ENCODE results near the gene TFDP1. TPM values are rescaled to one million over a fixed set of nuclear protein-coding genes. Genes with fewer than 3 reads are reported as not detected.

Gene TFDP1
- total RNA-seq, 4 donors from 2014 or later: 21.9 to 49.0 (median 29.2) TPM

GRCh38 chr13:113550453-113550852 lies 34.1 kb upstream of the TFDP1 start:
- Histone ChIP-seq H3K4me1 (peaks cover 0 to 41% (median 8%) of the 10 kb centered on the region in 3 donors), H3K4me3 (no peak overlapping the region), H3K27ac (no peak overlapping the region), H3K27me3 (no peaks in the 10 kb centered on the region), H3K36me3 (peaks cover 0 to 57% of the 10 kb centered on the region in 2 donors), H3K9me3 (no peaks in the 10 kb centered on the region)
- WGBS, 2 donors (ENCODE audit: low coverage in 1 of 2): 83 to 95% methylated on average over 3 to 4 of the region's 9 CpGs
- no peak for ATAC-seq
- TF ChIP-seq EP300 (IDR thresholded peaks at IDR 0.05) (no peak), CTCF (IDR thresholded peaks at IDR 0.05) (no peak), POLR2AphosphoS5 (IDR thresholded peaks at IDR 0.05) (no peak), POLR2A (IDR thresholded peaks at IDR 0.05) (no peak)

- Histone ChIP-seq H3K4me1 (peaks cover 0 to 32% (median 5%) of the 10 kb centered on the region in 3 donors), H3K27ac (no peak overlapping the region), H3K36me3 (peaks cover 0 to 57% of the 10 kb centered on the region in 2 donors), H3K4me3 (no peak overlapping the region), H3K9me3 (no peaks in the 10 kb centered on the region), H3K27me3 (no peaks in the 10 kb centered on the region)
- ATAC-seq: no peak
- 74 to 90% methylated on average over 12 to 14 of the region's 16 CpGs for WGBS, 2 donors (ENCODE audit: low coverage in 1 of 2)
- no peak for TF ChIP-seq EP300 (IDR thresholded peaks at IDR 0.05)
- TF ChIP-seq POLR2A (IDR thresholded peaks at IDR 0.05): no peak
- no peak for TF ChIP-seq CTCF (IDR thresholded peaks at IDR 0.05)
- no peak for TF ChIP-seq POLR2AphosphoS5 (IDR thresholded peaks at IDR 0.05)
Measured at GRCh38 chr13:113551081-113552000, 33.2 kb upstream of the TFDP1 start.

- TF ChIP-seq CTCF (IDR thresholded peaks at IDR 0.05) (no peak), POLR2AphosphoS5 (IDR thresholded peaks at IDR 0.05) (no peak), POLR2A (IDR thresholded peaks at IDR 0.05) (no peak), EP300 (IDR thresholded peaks at IDR 0.05) (no peak)
- H3K27me3 ChIP-seq: no peaks in the 10 kb centered on the region
- H3K27ac ChIP-seq: no peak overlapping the region
- ATAC-seq: no peak
- peaks cover 0 to 25% (median 4%) of the 10 kb centered on the region in 3 donors for H3K4me1 ChIP-seq
- no peaks in the 10 kb centered on the region for H3K9me3 ChIP-seq
- no peak overlapping the region for H3K4me3 ChIP-seq
- H3K36me3 ChIP-seq: peaks cover 0 to 57% of the 10 kb centered on the region in 2 donors
- WGBS, 2 donors (ENCODE audit: low coverage in 1 of 2): 68 to 86% methylated on average over 4 to 8 of the region's 11 CpGs
Measured at GRCh38 chr13:113552079-113552478, 32.5 kb upstream of the TFDP1 start.

- no peak for ATAC-seq
- H3K4me1 ChIP-seq: peaks cover 0 to 16% (median 0%) of the 10 kb centered on the region in 3 donors
- no peak for TF ChIP-seq CTCF (IDR thresholded peaks at IDR 0.05)
- TF ChIP-seq POLR2A (IDR thresholded peaks at IDR 0.05): no peak
- TF ChIP-seq POLR2AphosphoS5 (IDR thresholded peaks at IDR 0.05): no peak
- TF ChIP-seq EP300 (IDR thresholded peaks at IDR 0.05): no peak
- 64 to 72% methylated on average over 9 to 11 of the region's 16 CpGs for whole genome bisulfite sequencing, 2 donors (ENCODE audit: low coverage in 1 of 2)
- no peaks in the 10 kb centered on the region for H3K9me3 ChIP-seq
- peaks cover 0 to 57% of the 10 kb centered on the region in 2 donors for H3K36me3 ChIP-seq
- no peaks in the 10 kb centered on the region for H3K27me3 ChIP-seq
- H3K4me3 ChIP-seq: no peak overlapping the region
- peak overlapping the region in 1 of 4 donors; percentile 15 for H3K27ac ChIP-seq
Measured at GRCh38 chr13:113552786-113553434, 31.6 kb upstream of the TFDP1 start.

Measured in gastroesophageal sphincter (tissue), 4 donors.